ENCODE data around the gene NLK. TPM values are rescaled to one million over a fixed set of nuclear protein-coding genes. Genes with fewer than 3 reads are reported as not detected.
"Not testable (repeated sequence)": the region's sequence is repeated elsewhere in the genome, so short reads cannot be mapped to it uniquely, and the experiment has no call there.

The NLK gene
- total RNA-seq, 1 experiment from 2014 or later, result 14.6 TPM

GRCh38 chr17:28031174-28031573, 11.3 kb upstream of the NLK start:
- POLR2A ChIA-PET, result interaction anchor here (0.7 to 3.4 kb wide), 3 partner anchors 9 to 70 kb away, joined by 3 to 10 read pairs (median 3); no protein-coding TSS in a partner anchor
- H3K27me3 Mint-ChIP-seq (ENCODE audit: insufficient read depth, unreplicated experiment), result no peaks in the 10 kb centered on the region
- no peak overlapping the region for H3K4me3 Mint-ChIP-seq (ENCODE audit: unreplicated experiment)
- peaks cover 16% of the 10 kb centered on the region for H3K4me1 Mint-ChIP-seq (ENCODE audit: insufficient read depth, unreplicated experiment)
- H3K36me3 Mint-ChIP-seq (ENCODE audit: insufficient read depth, unreplicated experiment), result no peaks in the 10 kb centered on the region
- CTCF ChIA-PET, result interaction anchor here (0.7 to 1.6 kb wide), 2 partner anchors 9 to 137 kb away, joined by 4 to 6 read pairs; no protein-coding TSS in a partner anchor
- no peaks in the 10 kb centered on the region for H3K9me3 Mint-ChIP-seq (ENCODE audit: unreplicated experiment)
- TF ChIP-seq CTCF (IDR thresholded peaks at IDR 0.05; ENCODE audit: unreplicated experiment), result no peak
- no TSS peak for BruUV-seq (replicated peaks)
- intact Hi-C loops (cut with micrococcal nuclease), result no loop called here
- DNase-seq (ENCODE audit: unreplicated experiment), result no peak
- H3K27ac Mint-ChIP-seq (ENCODE audit: low read depth, unreplicated experiment), result no peak overlapping the region

GRCh38 chr17:28033972-28034714, 8.3 kb upstream of the NLK start:
- H3K4me3 Mint-ChIP-seq (ENCODE audit: unreplicated experiment), result no peak overlapping the region
- TF ChIP-seq CTCF (IDR thresholded peaks at IDR 0.05; ENCODE audit: unreplicated experiment), result no peak
- intact Hi-C loops (cut with micrococcal nuclease), result no loop called here
- H3K27ac Mint-ChIP-seq (ENCODE audit: low read depth, unreplicated experiment), result peak overlapping the region; percentile 79
- CTCF ChIA-PET, result interaction anchor here (0.6 kb wide), 3 partner anchors 9 to 46 kb away, joined by 3 read pairs; no protein-coding TSS in a partner anchor
- peaks cover 22% of the 10 kb centered on the region for H3K4me1 Mint-ChIP-seq (ENCODE audit: insufficient read depth, unreplicated experiment)
- DNase-seq (ENCODE audit: unreplicated experiment), result peak; percentile 85
- peaks cover 4% of the 10 kb centered on the region for H3K36me3 Mint-ChIP-seq (ENCODE audit: insufficient read depth, unreplicated experiment)
- POLR2A ChIA-PET, result interaction anchor here (1.2 to 1.3 kb wide), 3 partner anchors 9 to 141 kb away, joined by 3 to 6 read pairs (median 4); partner anchors contain the start of gene LYRM9
- no TSS peak for BruUV-seq (replicated peaks)
- no peaks in the 10 kb centered on the region for H3K27me3 Mint-ChIP-seq (ENCODE audit: insufficient read depth, unreplicated experiment)
- peaks cover 3% of the 10 kb centered on the region for H3K9me3 Mint-ChIP-seq (ENCODE audit: unreplicated experiment)

GRCh38 chr17:28035452-28035851, 7.0 kb upstream of the NLK start:
- BruUV-seq (replicated peaks); CTCF ChIA-PET; H3K36me3 Mint-ChIP-seq (ENCODE audit: insufficient read depth, unreplicated experiment); H3K27me3 Mint-ChIP-seq (ENCODE audit: insufficient read depth, unreplicated experiment); DNase-seq (ENCODE audit: unreplicated experiment); H3K27ac Mint-ChIP-seq (ENCODE audit: low read depth, unreplicated experiment); intact Hi-C loops (cut with micrococcal nuclease); POLR2A ChIA-PET; H3K4me3 Mint-ChIP-seq (ENCODE audit: unreplicated experiment); H3K9me3 Mint-ChIP-seq (ENCODE audit: unreplicated experiment): not testable (repeated sequence)
- peaks cover 28% of the 10 kb centered on the region for H3K4me1 Mint-ChIP-seq (ENCODE audit: insufficient read depth, unreplicated experiment)

GRCh38 chr17:28035884-28036283, 6.6 kb upstream of the NLK start:
- H3K27ac Mint-ChIP-seq (ENCODE audit: low read depth, unreplicated experiment); intact Hi-C loops (cut with micrococcal nuclease); H3K27me3 Mint-ChIP-seq (ENCODE audit: insufficient read depth, unreplicated experiment); H3K9me3 Mint-ChIP-seq (ENCODE audit: unreplicated experiment); DNase-seq (ENCODE audit: unreplicated experiment); H3K4me3 Mint-ChIP-seq (ENCODE audit: unreplicated experiment); POLR2A ChIA-PET; H3K36me3 Mint-ChIP-seq (ENCODE audit: insufficient read depth, unreplicated experiment); CTCF ChIA-PET; BruUV-seq (replicated peaks): not testable (repeated sequence)
- peaks cover 32% of the 10 kb centered on the region for H3K4me1 Mint-ChIP-seq (ENCODE audit: insufficient read depth, unreplicated experiment)

GRCh38 chr17:28038802-28039201, 3.7 kb upstream of the NLK start:
- POLR2A ChIA-PET, result no interaction called here
- H3K4me3 Mint-ChIP-seq (ENCODE audit: unreplicated experiment), result no peak overlapping the region

More at GRCh38 chr17:28038802-28039201, 3.7 kb upstream of the NLK start:
- peak; percentile 34 for DNase-seq (ENCODE audit: unreplicated experiment)
- CTCF ChIA-PET, result interaction anchor here (0.6 kb wide), 1 partner anchor 194 kb away, joined by 3 read pairs; no protein-coding TSS in a partner anchor
- Mint-ChIP-seq H3K36me3 (ENCODE audit: insufficient read depth, unreplicated experiment) (peaks cover 7% of the 10 kb centered on the region), H3K27me3 (ENCODE audit: insufficient read depth, unreplicated experiment) (no peaks in the 10 kb centered on the region), H3K27ac (ENCODE audit: low read depth, unreplicated experiment) (peak overlapping the region; percentile 25), H3K4me1 (ENCODE audit: insufficient read depth, unreplicated experiment) (peaks cover 39% of the 10 kb centered on the region), H3K9me3 (ENCODE audit: unreplicated experiment) (peaks cover 6% of the 10 kb centered on the region)
- intact Hi-C loops (cut with micrococcal nuclease), result no loop called here
- no TSS peak for BruUV-seq (replicated peaks)
- TF ChIP-seq CTCF (IDR thresholded peaks at IDR 0.05; ENCODE audit: unreplicated experiment), result no peak

Measured in MCF 10A (cell line).